Gastroesophageal sphincter (tissue), 3 donors: ENCODE measurements around the gene FAN1.

Experiments used
- CTCF ChIP-seq, 4 experiments: fragments of 200-600 bp in 2 of 4; fragments of 450-650 bp in 2 of 4; sonication (generic) in 1 of 4; IDR thresholded peaks; one replicate each; pipeline ENCODE4 v1.5.1; 2017 to 2019; ENCODE audit warnings: antibody characterized with exemption in 4 of 4, mild to moderate bottlenecking in 2 of 4, moderate library complexity in 2 of 4
- EP300 ChIP-seq: sonication (generic); formaldehyde crosslinking; IDR thresholded peaks from one replicate; pipeline ENCODE4 v1.6.1; 2017; ENCODE audit warnings: antibody characterized with exemption, mild to moderate bottlenecking
- POLR2A ChIP-seq, 2 donors: fragments of 450-650 bp; IDR thresholded peaks; one replicate each; pipeline ENCODE4 v1.6.1; 2017; ENCODE audit warnings: antibody characterized with exemption in 2 of 2, mild to moderate bottlenecking in 2 of 2, moderate library complexity in 1 of 2
- POLR2AphosphoS5 ChIP-seq: sonication (generic); formaldehyde crosslinking; IDR thresholded peaks from one replicate; pipeline ENCODE4 v1.6.1; 2017; ENCODE audit warnings: antibody characterized with exemption

- no peak for TF ChIP-seq CTCF (IDR thresholded peaks at IDR 0.05)
- TF ChIP-seq POLR2A (IDR thresholded peaks at IDR 0.05) = no peak
- no peak for TF ChIP-seq POLR2AphosphoS5
- TF ChIP-seq EP300 = no peak
Measured at GRCh38 chr15:30906366-30906765, 2.7 kb downstream of the FAN1 start.
